Measurements from ENCODE around the gene LMO3. TPM values are rescaled to one million over a fixed set of nuclear protein-coding genes. Genes with fewer than 3 reads are reported as not detected.

LMO3 gene
- total RNA-seq, result 0.17 and 0.39 TPM in 2 replicates

DNA sequence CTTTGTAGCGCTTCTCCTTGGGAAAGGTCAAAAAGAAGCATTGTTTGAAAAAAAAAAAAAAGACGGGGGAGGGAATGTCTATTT is at the start of gene LMO3:
TSS of gene LMO3 (minus strand) at position 46 of the 84 bp plus-strand sequence. CDS start 5,302 bp downstream, outside the sequence.

